ENCODE data around the gene GALNT2. TPM values are rescaled to one million over a fixed set of nuclear protein-coding genes. Genes with fewer than 3 reads are reported as not detected.

The GALNT2 gene
- total and polyA plus RNA-seq, 9 of the 15 experiments (the other 6 are each of a cell fraction or from before 2014, with no cell fraction given) = 1.6 to 106 (median 51.9) TPM

- no peak overlapping the region for H2AFZ ChIP-seq (ENCODE audit: low read depth, low read length)
- intact Hi-C loops (cut with micrococcal nuclease) (no loop called here), in situ Hi-C loops (cut with MboI) (no loop called here)
- 78% methylated on average over 12 of the region's 12 CpGs for WGBS (ENCODE audit: insufficient coverage, low coverage, missing lambda C conversion rate)
- peaks cover 56% of the 10 kb centered on the region; the same call in 2 of the 3 replicates for H3K36me3 ChIP-seq (ENCODE audit: control insufficient read depth, insufficient read depth, low read length)
- H3K4me2 ChIP-seq (ENCODE audit: insufficient read depth, low read length) = no peak overlapping the region
- no peak overlapping the region for H3K27ac ChIP-seq (ENCODE audit: extremely low read depth, low read depth, low read length)
- CTCF ChIA-PET (ENCODE audit: low intra/inter-chr PET ratio) = no interaction called here
- no TSS peak for BruUV-seq (replicated peaks)
- no peak overlapping the region for H3K4me3 ChIP-seq
- H3K4me1 ChIP-seq (replicated peaks in 1 of 2; ENCODE audit: control insufficient read depth in 2 of 2, insufficient read depth in 2 of 2, low read length in 2 of 2) = peaks cover 5 to 12% of the 10 kb centered on the region in 2 experiments; a peak in 3 of 5 replicates
- peaks cover 12% of the 10 kb centered on the region for H3K9me1 ChIP-seq (ENCODE audit: control insufficient read depth, insufficient read depth, low read length)
- POLR2A ChIA-PET = interaction anchor here (0.8 to 3.7 kb wide), 4 partner anchors 8 to 46 kb away, joined by 3 to 21 read pairs (median 3); no protein-coding TSS in a partner anchor
- peaks cover 48% of the 10 kb centered on the region for H4K20me1 ChIP-seq (replicated peaks; ENCODE audit: control insufficient read depth, insufficient read depth, low read length)
- ATAC-seq (no peak), FAIRE-seq (no peak), DNase-seq (ENCODE audit: extremely low read depth in 1 of 4, low spot score in 3 of 4) (no peak)
- H3K79me2 ChIP-seq (ENCODE audit: control insufficient read depth, insufficient read depth, low read length) = peaks cover 98% of the 10 kb centered on the region
- no peaks in the 10 kb centered on the region for H3K9me3 ChIP-seq (replicated peaks; ENCODE audit: control insufficient read depth, insufficient read depth, low read depth, low read length)
- H3K27me3 ChIP-seq (ENCODE audit: control insufficient read depth in 2 of 2, insufficient read depth in 2 of 2, low read length in 2 of 2) = no peaks in the 10 kb centered on the region
- no peak overlapping the region for H3K9ac ChIP-seq (ENCODE audit: insufficient read depth in 1 of 2, low read depth in 2 of 2, low read length in 2 of 2)
- TF ChIP-seq PHF8 (IDR thresholded peaks at IDR 0.05; ENCODE audit: borderline replicate concordance, low read length) (no peak), RCOR1 (IDR thresholded peaks at IDR 0.05; ENCODE audit: borderline replicate concordance in 1 of 2, low read depth in 2 of 2, low read length in 2 of 2) (no peak), SREBF1 (IDR thresholded peaks at IDR 0.05; ENCODE audit: borderline replicate concordance, low read depth, low read length) (no peak), ARID2 (IDR thresholded peaks at IDR 0.05) (no peak), ASH1L (IDR thresholded peaks at IDR 0.05; ENCODE audit: borderline replicate concordance, low read depth, partially characterized antibody) (no peak), RBM14 (IDR thresholded peaks at IDR 0.05; ENCODE audit: borderline replicate concordance, insufficient read depth, low read depth, low read length) (no peak), SP2 (IDR thresholded peaks at IDR 0.05; ENCODE audit: extremely low read depth, low read depth, low read length, poor library complexity, severe bottlenecking) (no peak), BRF2 (IDR thresholded peaks at IDR 0.05; ENCODE audit: borderline replicate concordance, insufficient read depth, insufficient read length) (no peak), ZNF644 (tag; IDR thresholded peaks at IDR 0.05; ENCODE audit: low read depth) (no peak), CHAMP1 (IDR thresholded peaks at IDR 0.05) (no peak), STAT5A (IDR thresholded peaks at IDR 0.05; ENCODE audit: borderline replicate concordance, low read length) (no peak), ZNF584 (CRISPR knock-in tag; IDR thresholded peaks at IDR 0.05; ENCODE audit: low read depth) (no peak), ZBTB33 (CRISPR knock-in tag; IDR thresholded peaks at IDR 0.05) (no peak), BRCA1 (IDR thresholded peaks at IDR 0.05) (no peak), BRCA1 (CRISPR knock-in tag; IDR thresholded peaks at IDR 0.05) (no peak)
These were observed 10.6 kb downstream of the GALNT2 start for GRCh38 chr1:230077436-230078213.

All from K562 (cell line).